Uterus (tissue), 4 donors: Measurements from ENCODE around the gene SNX30. TPM values are rescaled to one million over a fixed set of nuclear protein-coding genes. Genes with fewer than 3 reads are reported as not detected.

ENCODE experiments used
- DNase-seq, 2 donors: peaks; one replicate each; pipeline ENCODE4 v3.0.0-alpha.2; 2019 to 2020
- H3K27ac ChIP-seq, 2 donors: fragments of 200-600 bp; sonication (generic); 1 replicate in 1 of 2; 2 replicates in 1 of 2; pipeline ENCODE4 v1.5.1; 2016 to 2018
- H3K27me3 ChIP-seq, 2 donors: fragments of 200-600 bp; sonication (generic); one replicate each; pipeline ENCODE4 v1.5.1; 2018 to 2019; ENCODE audit warnings: control low read depth in 1 of 2
- H3K36me3 ChIP-seq, 2 donors: fragments of 200-600 bp; sonication (generic); one replicate each; pipeline ENCODE4 v1.5.1; 2019; ENCODE audit warnings: control low read depth in 1 of 2
- H3K4me1 ChIP-seq, 2 donors: fragments of 200-600 bp; sonication (generic); one replicate each; pipeline ENCODE4 v1.5.1; 2018 to 2019; ENCODE audit warnings: control low read depth in 1 of 2
- H3K4me3 ChIP-seq, 2 donors: fragments of 200-600 bp; sonication (generic); 1 replicate in 1 of 2; 2 replicates in 1 of 2; pipeline ENCODE4 v1.5.1; 2018 to 2019; ENCODE audit warnings: mild to moderate bottlenecking in 1 of 2
- H3K9me3 ChIP-seq, 2 donors: fragments of 200-600 bp; sonication (generic); one replicate each; pipeline ENCODE4 v1.5.1; 2019; ENCODE audit warnings: control low read depth in 1 of 2
- POLR2A ChIP-seq, 2 donors: fragments of 450-650 bp; IDR thresholded peaks; one replicate each; pipeline ENCODE4 v1.6.1; 2016; ENCODE audit warnings: antibody characterized with exemption in 2 of 2, mild to moderate bottlenecking in 1 of 2, moderate library complexity in 1 of 2
- intact Hi-C: fragments of 100-400 bp; cut with DNase I; formaldehyde crosslinking; loops from one replicate; pipeline ENCODE4 v1.15.1; 2023; ENCODE audit warnings: low total_unique reads
- total RNA-seq, 4 donors: library from RNA; depleted of rRNA in 3 of 4; stranded (reverse); fragments of >200 nt in 3 of 4; gene quantifications; one replicate each; pipeline versions ENCODE4 v1.1.0 to v1.2.4, GENCODE V29; 2014 to 2023
- TF ChIP-seq, protein P1 (sequence below), 4 experiments: fragments of 200-600 bp in 2 of 4; fragments of 450-650 bp in 2 of 4; sonication (generic) in 2 of 4; IDR thresholded peaks; one replicate each; pipeline ENCODE4 v1.5.1; 2016 to 2019; ENCODE audit warnings: antibody characterized with exemption in 4 of 4, mild to moderate bottlenecking in 2 of 4, moderate library complexity in 1 of 4
- donor health status: DM: yes; HTN: yes; CAD: no.

The SNX30 gene
- total RNA-seq, 4 donors from 2014 or later, result 3.1 to 20.3 (median 11.6) TPM

DNA sequence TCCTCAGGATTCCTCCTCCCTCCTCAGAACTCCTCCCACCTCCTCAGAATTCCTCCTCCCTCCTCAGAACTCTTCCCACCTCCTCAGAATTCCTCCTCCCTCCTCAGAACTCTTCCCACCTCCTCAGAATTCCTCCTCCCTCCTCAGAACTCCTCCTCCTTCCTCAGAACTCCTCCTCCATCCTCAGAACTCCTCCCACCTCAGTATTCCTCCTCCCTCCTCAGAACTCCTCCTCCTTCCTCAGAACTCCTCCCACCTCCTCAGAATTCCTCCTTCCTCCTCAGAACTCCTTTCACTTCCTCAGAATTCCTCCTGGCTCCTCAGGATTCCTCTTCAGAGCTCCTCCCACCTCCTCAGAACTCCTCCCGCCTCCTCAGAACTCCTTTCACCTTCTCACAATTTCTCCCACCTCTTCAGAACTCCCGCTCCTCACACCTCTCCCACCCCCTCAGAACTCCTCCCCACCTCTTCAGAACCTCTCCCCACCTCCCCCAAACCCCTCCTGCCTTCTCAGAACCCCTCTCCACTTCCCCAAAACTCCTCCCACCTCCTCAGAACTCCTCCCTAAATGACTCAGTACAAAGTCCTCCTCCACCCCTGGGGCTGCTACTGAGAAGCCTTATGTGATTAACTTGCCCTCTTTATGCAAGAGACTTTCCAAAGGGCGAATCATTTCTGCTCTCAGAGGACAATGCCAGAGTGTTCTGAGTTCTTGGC, 116.9 kb downstream of the SNX30 start:
- TF ChIP-seq, protein P1, sequence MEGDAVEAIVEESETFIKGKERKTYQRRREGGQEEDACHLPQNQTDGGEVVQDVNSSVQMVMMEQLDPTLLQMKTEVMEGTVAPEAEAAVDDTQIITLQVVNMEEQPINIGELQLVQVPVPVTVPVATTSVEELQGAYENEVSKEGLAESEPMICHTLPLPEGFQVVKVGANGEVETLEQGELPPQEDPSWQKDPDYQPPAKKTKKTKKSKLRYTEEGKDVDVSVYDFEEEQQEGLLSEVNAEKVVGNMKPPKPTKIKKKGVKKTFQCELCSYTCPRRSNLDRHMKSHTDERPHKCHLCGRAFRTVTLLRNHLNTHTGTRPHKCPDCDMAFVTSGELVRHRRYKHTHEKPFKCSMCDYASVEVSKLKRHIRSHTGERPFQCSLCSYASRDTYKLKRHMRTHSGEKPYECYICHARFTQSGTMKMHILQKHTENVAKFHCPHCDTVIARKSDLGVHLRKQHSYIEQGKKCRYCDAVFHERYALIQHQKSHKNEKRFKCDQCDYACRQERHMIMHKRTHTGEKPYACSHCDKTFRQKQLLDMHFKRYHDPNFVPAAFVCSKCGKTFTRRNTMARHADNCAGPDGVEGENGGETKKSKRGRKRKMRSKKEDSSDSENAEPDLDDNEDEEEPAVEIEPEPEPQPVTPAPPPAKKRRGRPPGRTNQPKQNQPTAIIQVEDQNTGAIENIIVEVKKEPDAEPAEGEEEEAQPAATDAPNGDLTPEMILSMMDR (IDR thresholded peaks at IDR 0.05), result no peak
- TF ChIP-seq POLR2A (IDR thresholded peaks at IDR 0.05), result no peak
- H3K27ac ChIP-seq, result no peak overlapping the region
- intact Hi-C loops, result no loop called here
- H3K36me3 ChIP-seq, result no peaks in the 10 kb centered on the region
- DNase-seq, result no peak
- H3K9me3 ChIP-seq, result no peaks in the 10 kb centered on the region
- no peak overlapping the region for H3K4me3 ChIP-seq
- no peaks in the 10 kb centered on the region for H3K4me1 ChIP-seq
- H3K27me3 ChIP-seq, result no peaks in the 10 kb centered on the region

DNA sequence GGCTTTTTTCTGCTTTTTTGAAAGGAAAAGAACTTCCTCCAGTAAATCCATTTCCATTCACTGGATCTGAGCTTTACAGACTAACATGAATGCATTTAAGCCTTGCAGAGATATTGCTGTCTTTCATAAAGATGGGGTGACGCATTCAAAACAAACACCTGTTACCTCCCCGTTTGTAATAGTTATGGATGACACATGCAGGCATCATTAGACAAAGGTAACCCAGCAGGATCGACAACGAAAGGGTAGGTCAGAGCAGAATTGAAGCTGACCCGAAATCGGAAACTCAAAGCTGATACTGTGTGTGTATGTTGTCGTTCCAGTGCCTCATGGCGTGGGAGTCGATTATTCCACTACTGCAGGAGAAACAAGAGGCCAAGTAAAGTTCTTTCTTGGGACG, 117.9 kb downstream of the SNX30 start:
- TF ChIP-seq POLR2A (IDR thresholded peaks at IDR 0.05), result no peak
- Histone ChIP-seq H3K4me1 (no peaks in the 10 kb centered on the region), H3K27me3 (no peaks in the 10 kb centered on the region), H3K27ac (no peak overlapping the region), H3K4me3 (no peak overlapping the region), H3K9me3 (no peaks in the 10 kb centered on the region), H3K36me3 (no peaks in the 10 kb centered on the region)
- intact Hi-C loops, result no loop called here
- no peak for DNase-seq

DNA sequence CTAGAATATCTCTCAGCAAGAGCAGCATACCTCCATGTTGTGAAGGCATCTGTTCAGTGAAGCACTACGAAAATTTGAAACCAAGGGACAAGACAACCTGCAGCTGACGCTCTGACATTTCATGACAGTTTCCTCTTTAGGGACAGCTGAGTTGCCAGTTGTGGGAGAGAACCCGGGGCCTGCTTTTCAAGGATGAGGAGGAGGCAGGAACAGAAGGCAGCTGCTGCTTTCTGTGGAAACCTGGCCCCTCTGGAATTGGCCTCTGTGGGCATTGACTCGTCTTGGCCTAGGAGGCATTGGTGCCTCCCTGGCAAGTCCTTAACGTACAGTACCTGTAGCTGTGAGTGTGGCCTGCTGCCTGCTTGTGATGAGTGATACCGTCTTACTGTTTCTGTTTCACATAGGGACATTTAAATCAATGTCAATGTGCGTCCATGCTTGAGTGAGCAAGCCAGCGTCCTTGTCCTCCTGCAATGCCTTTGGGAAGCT, 118.5 kb downstream of the SNX30 start:
- no peak overlapping the region for H3K27ac ChIP-seq
- no peaks in the 10 kb centered on the region for H3K4me1 ChIP-seq
- H3K4me3 ChIP-seq, result no peak overlapping the region
- intact Hi-C loops, result no loop called here
- H3K36me3 ChIP-seq, result no peaks in the 10 kb centered on the region
- DNase-seq, result no peak
- no peaks in the 10 kb centered on the region for H3K9me3 ChIP-seq
- no peaks in the 10 kb centered on the region for H3K27me3 ChIP-seq
- no peak for TF ChIP-seq POLR2A (IDR thresholded peaks at IDR 0.05)
- TF ChIP-seq, protein P1 (IDR thresholded peaks at IDR 0.05), result no peak

GRCh38 chr9:112869917-112870316, 119.4 kb downstream of the SNX30 start:
- no peaks in the 10 kb centered on the region for H3K36me3 ChIP-seq
- H3K9me3 ChIP-seq, result no peaks in the 10 kb centered on the region
- DNase-seq, result no peak
- no peak overlapping the region for H3K27ac ChIP-seq
- intact Hi-C loops, result no loop called here
- no peak overlapping the region for H3K4me3 ChIP-seq
- TF ChIP-seq, protein P1 (IDR thresholded peaks at IDR 0.05), result no peak
- TF ChIP-seq POLR2A (IDR thresholded peaks at IDR 0.05), result no peak
- H3K4me1 ChIP-seq, result no peaks in the 10 kb centered on the region
- no peaks in the 10 kb centered on the region for H3K27me3 ChIP-seq

DNA sequence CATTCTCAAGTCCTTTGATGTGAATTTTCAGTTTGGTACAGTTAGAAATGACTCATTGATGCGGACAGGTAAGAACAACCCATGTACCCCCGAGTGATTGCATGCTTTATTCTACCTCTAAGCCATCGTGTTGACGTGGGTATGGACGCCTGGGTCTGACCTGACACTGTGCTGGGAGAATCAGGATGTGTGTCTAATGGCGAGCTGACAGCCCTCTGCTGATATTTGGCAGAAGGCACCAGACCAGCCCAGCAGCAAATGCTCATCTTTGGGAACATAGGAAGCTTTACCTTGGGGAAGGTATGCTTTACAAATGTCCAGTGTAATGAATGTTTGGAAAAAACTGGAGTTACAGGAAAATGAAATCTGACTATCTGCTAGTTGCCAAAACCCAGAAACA, 120.0 kb downstream of the SNX30 start:
- Histone ChIP-seq H3K27ac (no peak overlapping the region), H3K9me3 (no peaks in the 10 kb centered on the region), H3K27me3 (no peaks in the 10 kb centered on the region), H3K36me3 (no peaks in the 10 kb centered on the region), H3K4me1 (no peaks in the 10 kb centered on the region), H3K4me3 (no peak overlapping the region)
- no peak for TF ChIP-seq POLR2A (IDR thresholded peaks at IDR 0.05)
- TF ChIP-seq, protein P1 (IDR thresholded peaks at IDR 0.05), result no peak
- intact Hi-C loops, result no loop called here
- DNase-seq, result no peak
